ENCODE results near the gene CAND2. TPM values are rescaled to one million over a fixed set of nuclear protein-coding genes. Genes with fewer than 3 reads are reported as not detected.

Gene CAND2
- total and polyA plus RNA-seq, 2 of the 8 experiments (the other 6 are each of a cell fraction or from before 2014, with no cell fraction given) = 8.7 TPM

GRCh38 chr3:12798559-12799179, 2.2 kb downstream of the CAND2 start (continued):
- TF ChIP-seq, protein P1, sequence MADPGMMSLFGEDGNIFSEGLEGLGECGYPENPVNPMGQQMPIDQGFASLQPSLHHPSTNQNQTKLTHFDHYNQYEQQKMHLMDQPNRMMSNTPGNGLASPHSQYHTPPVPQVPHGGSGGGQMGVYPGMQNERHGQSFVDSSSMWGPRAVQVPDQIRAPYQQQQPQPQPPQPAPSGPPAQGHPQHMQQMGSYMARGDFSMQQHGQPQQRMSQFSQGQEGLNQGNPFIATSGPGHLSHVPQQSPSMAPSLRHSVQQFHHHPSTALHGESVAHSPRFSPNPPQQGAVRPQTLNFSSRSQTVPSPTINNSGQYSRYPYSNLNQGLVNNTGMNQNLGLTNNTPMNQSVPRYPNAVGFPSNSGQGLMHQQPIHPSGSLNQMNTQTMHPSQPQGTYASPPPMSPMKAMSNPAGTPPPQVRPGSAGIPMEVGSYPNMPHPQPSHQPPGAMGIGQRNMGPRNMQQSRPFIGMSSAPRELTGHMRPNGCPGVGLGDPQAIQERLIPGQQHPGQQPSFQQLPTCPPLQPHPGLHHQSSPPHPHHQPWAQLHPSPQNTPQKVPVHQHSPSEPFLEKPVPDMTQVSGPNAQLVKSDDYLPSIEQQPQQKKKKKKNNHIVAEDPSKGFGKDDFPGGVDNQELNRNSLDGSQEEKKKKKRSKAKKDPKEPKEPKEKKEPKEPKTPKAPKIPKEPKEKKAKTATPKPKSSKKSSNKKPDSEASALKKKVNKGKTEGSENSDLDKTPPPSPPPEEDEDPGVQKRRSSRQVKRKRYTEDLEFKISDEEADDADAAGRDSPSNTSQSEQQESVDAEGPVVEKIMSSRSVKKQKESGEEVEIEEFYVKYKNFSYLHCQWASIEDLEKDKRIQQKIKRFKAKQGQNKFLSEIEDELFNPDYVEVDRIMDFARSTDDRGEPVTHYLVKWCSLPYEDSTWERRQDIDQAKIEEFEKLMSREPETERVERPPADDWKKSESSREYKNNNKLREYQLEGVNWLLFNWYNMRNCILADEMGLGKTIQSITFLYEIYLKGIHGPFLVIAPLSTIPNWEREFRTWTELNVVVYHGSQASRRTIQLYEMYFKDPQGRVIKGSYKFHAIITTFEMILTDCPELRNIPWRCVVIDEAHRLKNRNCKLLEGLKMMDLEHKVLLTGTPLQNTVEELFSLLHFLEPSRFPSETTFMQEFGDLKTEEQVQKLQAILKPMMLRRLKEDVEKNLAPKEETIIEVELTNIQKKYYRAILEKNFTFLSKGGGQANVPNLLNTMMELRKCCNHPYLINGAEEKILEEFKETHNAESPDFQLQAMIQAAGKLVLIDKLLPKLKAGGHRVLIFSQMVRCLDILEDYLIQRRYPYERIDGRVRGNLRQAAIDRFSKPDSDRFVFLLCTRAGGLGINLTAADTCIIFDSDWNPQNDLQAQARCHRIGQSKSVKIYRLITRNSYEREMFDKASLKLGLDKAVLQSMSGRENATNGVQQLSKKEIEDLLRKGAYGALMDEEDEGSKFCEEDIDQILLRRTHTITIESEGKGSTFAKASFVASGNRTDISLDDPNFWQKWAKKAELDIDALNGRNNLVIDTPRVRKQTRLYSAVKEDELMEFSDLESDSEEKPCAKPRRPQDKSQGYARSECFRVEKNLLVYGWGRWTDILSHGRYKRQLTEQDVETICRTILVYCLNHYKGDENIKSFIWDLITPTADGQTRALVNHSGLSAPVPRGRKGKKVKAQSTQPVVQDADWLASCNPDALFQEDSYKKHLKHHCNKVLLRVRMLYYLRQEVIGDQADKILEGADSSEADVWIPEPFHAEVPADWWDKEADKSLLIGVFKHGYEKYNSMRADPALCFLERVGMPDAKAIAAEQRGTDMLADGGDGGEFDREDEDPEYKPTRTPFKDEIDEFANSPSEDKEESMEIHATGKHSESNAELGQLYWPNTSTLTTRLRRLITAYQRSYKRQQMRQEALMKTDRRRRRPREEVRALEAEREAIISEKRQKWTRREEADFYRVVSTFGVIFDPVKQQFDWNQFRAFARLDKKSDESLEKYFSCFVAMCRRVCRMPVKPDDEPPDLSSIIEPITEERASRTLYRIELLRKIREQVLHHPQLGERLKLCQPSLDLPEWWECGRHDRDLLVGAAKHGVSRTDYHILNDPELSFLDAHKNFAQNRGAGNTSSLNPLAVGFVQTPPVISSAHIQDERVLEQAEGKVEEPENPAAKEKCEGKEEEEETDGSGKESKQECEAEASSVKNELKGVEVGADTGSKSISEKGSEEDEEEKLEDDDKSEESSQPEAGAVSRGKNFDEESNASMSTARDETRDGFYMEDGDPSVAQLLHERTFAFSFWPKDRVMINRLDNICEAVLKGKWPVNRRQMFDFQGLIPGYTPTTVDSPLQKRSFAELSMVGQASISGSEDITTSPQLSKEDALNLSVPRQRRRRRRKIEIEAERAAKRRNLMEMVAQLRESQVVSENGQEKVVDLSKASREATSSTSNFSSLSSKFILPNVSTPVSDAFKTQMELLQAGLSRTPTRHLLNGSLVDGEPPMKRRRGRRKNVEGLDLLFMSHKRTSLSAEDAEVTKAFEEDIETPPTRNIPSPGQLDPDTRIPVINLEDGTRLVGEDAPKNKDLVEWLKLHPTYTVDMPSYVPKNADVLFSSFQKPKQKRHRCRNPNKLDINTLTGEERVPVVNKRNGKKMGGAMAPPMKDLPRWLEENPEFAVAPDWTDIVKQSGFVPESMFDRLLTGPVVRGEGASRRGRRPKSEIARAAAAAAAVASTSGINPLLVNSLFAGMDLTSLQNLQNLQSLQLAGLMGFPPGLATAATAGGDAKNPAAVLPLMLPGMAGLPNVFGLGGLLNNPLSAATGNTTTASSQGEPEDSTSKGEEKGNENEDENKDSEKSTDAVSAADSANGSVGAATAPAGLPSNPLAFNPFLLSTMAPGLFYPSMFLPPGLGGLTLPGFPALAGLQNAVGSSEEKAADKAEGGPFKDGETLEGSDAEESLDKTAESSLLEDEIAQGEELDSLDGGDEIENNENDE (IDR thresholded peaks at IDR 0.05; ENCODE audit: insufficient replicate concordance, low read length) = no peak
- TF ChIP-seq ZNF274 (IDR thresholded peaks at IDR 0.05; ENCODE audit: borderline replicate concordance, extremely low read depth, low read length) = no peak
- TF ChIP-seq CBX8 (IDR thresholded peaks at IDR 0.05; ENCODE audit: borderline replicate concordance, low read depth, low read length) = no peak
- no peak for TF ChIP-seq EP300 (IDR thresholded peaks at IDR 0.05; ENCODE audit: borderline replicate concordance in 1 of 2, low read depth in 2 of 2, low read length in 2 of 2)
- no peak for TF ChIP-seq ATF2 (IDR thresholded peaks at IDR 0.05; ENCODE audit: low read length)
- TF ChIP-seq CHD2 (IDR thresholded peaks at IDR 0.05; ENCODE audit: low read length) = no peak
- TF ChIP-seq TAF7 (optimal IDR thresholded peaks at IDR 0.05; ENCODE audit: borderline replicate concordance, low read depth, low read length) = no peak
- no peak for TF ChIP-seq ASH2L (IDR thresholded peaks at IDR 0.05; ENCODE audit: low read length)
- TF ChIP-seq KDM4A (IDR thresholded peaks at IDR 0.05; ENCODE audit: low read depth, low read length, severe bottlenecking) = no peak

Measured in H1 (cell line).